Measurements from ENCODE around the gene ARSB.

The ARSB gene

GRCh38 chr5:78958672-78959445 is 26.3 kb downstream of the ARSB start:
- no peak overlapping the region for H3K4me3 ChIP-seq (ENCODE audit: low read length)
- no peaks in the 10 kb centered on the region for H3K9me2 ChIP-seq (replicated peaks; ENCODE audit: insufficient read depth, low read length)
- no peak for TF ChIP-seq CTCF (IDR thresholded peaks at IDR 0.05; ENCODE audit: low read length)
- TF ChIP-seq EZH2 (optimal IDR thresholded peaks at IDR 0.05; ENCODE audit: low read depth, low read length) = no peak
- TF ChIP-seq EZH2phosphoT487 (IDR thresholded peaks at IDR 0.05; ENCODE audit: low read length) = no peak
- no peaks in the 10 kb centered on the region for H3K9me3 ChIP-seq (replicated peaks; ENCODE audit: insufficient read depth, low read length)
- H3K27me3 ChIP-seq (replicated peaks; ENCODE audit: insufficient read depth, low read length) = no peaks in the 10 kb centered on the region
- no peaks in the 10 kb centered on the region for H3K36me3 ChIP-seq (replicated peaks; ENCODE audit: insufficient read depth, low read length)
- no peak overlapping the region for H2AFZ ChIP-seq (ENCODE audit: low read length)
- no peak for DNase-seq
- H3K4me1 ChIP-seq (ENCODE audit: low read length) = no peaks in the 10 kb centered on the region
- no peaks in the 10 kb centered on the region for H3K79me2 ChIP-seq (ENCODE audit: low read length)
- H3K4me2 ChIP-seq (ENCODE audit: low read depth, low read length) = no peak overlapping the region
- H4K20me1 ChIP-seq (ENCODE audit: insufficient read depth, low read length) = no peaks in the 10 kb centered on the region
- no peak overlapping the region for H3K9ac ChIP-seq (ENCODE audit: low read length)
- no peaks in the 10 kb centered on the region for H3F3A ChIP-seq (ENCODE audit: insufficient read depth, low read length)
- H3K27ac ChIP-seq (ENCODE audit: low read length) = no peak overlapping the region

- TF ChIP-seq EZH2phosphoT487 (IDR thresholded peaks at IDR 0.05; ENCODE audit: low read length) (no peak), EZH2 (optimal IDR thresholded peaks at IDR 0.05; ENCODE audit: low read depth, low read length) (no peak), CTCF (IDR thresholded peaks at IDR 0.05; ENCODE audit: low read length) (no peak)
- Histone ChIP-seq H3K9me2 (replicated peaks; ENCODE audit: insufficient read depth, low read length) (no peaks in the 10 kb centered on the region), H3F3A (ENCODE audit: insufficient read depth, low read length) (no peaks in the 10 kb centered on the region), H2AFZ (ENCODE audit: low read length) (no peak overlapping the region), H4K20me1 (ENCODE audit: insufficient read depth, low read length) (no peaks in the 10 kb centered on the region), H3K4me2 (ENCODE audit: low read depth, low read length) (no peak overlapping the region), H3K27ac (ENCODE audit: low read length) (no peak overlapping the region), H3K27me3 (replicated peaks; ENCODE audit: insufficient read depth, low read length) (no peaks in the 10 kb centered on the region), H3K9me3 (replicated peaks; ENCODE audit: insufficient read depth, low read length) (no peaks in the 10 kb centered on the region), H3K9ac (ENCODE audit: low read length) (no peak overlapping the region), H3K79me2 (ENCODE audit: low read length) (no peaks in the 10 kb centered on the region), H3K36me3 (replicated peaks; ENCODE audit: insufficient read depth, low read length) (no peaks in the 10 kb centered on the region), H3K4me1 (ENCODE audit: low read length) (no peaks in the 10 kb centered on the region), H3K4me3 (ENCODE audit: low read length) (no peak overlapping the region)
- DNase-seq = no peak
These were observed 28.2 kb downstream of the ARSB start for GRCh38 chr5:78956901-78957300.

GRCh38 chr5:78953092-78953800 is 31.9 kb downstream of the ARSB start:
- DNase-seq = no peak
- no peaks in the 10 kb centered on the region for H3K9me2 ChIP-seq (replicated peaks; ENCODE audit: insufficient read depth, low read length)
- H4K20me1 ChIP-seq (ENCODE audit: insufficient read depth, low read length) = no peaks in the 10 kb centered on the region
- TF ChIP-seq CTCF (IDR thresholded peaks at IDR 0.05; ENCODE audit: low read length) = no peak
- no peak for TF ChIP-seq EZH2phosphoT487 (IDR thresholded peaks at IDR 0.05; ENCODE audit: low read length)
- TF ChIP-seq EZH2 (optimal IDR thresholded peaks at IDR 0.05; ENCODE audit: low read depth, low read length) = no peak
- H3K4me2 ChIP-seq (ENCODE audit: low read depth, low read length) = no peak overlapping the region
- no peaks in the 10 kb centered on the region for H3F3A ChIP-seq (ENCODE audit: insufficient read depth, low read length)
- H3K4me3 ChIP-seq (ENCODE audit: low read length) = no peak overlapping the region
- H3K27me3 ChIP-seq (replicated peaks; ENCODE audit: insufficient read depth, low read length) = no peaks in the 10 kb centered on the region
- H2AFZ ChIP-seq (ENCODE audit: low read length) = no peak overlapping the region
- H3K79me2 ChIP-seq (ENCODE audit: low read length) = no peaks in the 10 kb centered on the region
- no peaks in the 10 kb centered on the region for H3K9me3 ChIP-seq (replicated peaks; ENCODE audit: insufficient read depth, low read length)
- no peak overlapping the region for H3K27ac ChIP-seq (ENCODE audit: low read length)
- H3K9ac ChIP-seq (ENCODE audit: low read length) = no peak overlapping the region
- H3K36me3 ChIP-seq (replicated peaks; ENCODE audit: insufficient read depth, low read length) = no peaks in the 10 kb centered on the region
- H3K4me1 ChIP-seq (ENCODE audit: low read length) = no peaks in the 10 kb centered on the region
